HFFc6 (cell line): ENCODE measurements around the gene DDX39B. TPM values are rescaled to one million over a fixed set of nuclear protein-coding genes. Genes with fewer than 3 reads are reported as not detected.
A peak's percentile ranks its signal among the peaks of the same experiment; 100 is the strongest.

Experiments used
- DNase-seq: peaks from one replicate; pipeline ENCODE4 v3.0.0-alpha.2; 2018
- H3K27ac Mint-ChIP-seq: 2 replicates; pipeline ENCODE4 v1.8.0; 2020; ENCODE audit warnings: mild to moderate bottlenecking, mixed read lengths
- H3K27me3 Mint-ChIP-seq: 2 replicates; pipeline ENCODE4 v1.8.0; 2021; ENCODE audit warnings: mild to moderate bottlenecking, moderate library complexity, mixed read lengths; ENCODE audit not compliant: insufficient read depth
- H3K36me3 Mint-ChIP-seq: 2 replicates; pipeline ENCODE4 v1.8.0; 2021; ENCODE audit warnings: low read depth, mixed read lengths
- H3K4me1 Mint-ChIP-seq: 2 replicates; pipeline ENCODE4 v1.8.0; 2020; ENCODE audit warnings: low read depth, mixed read lengths
- H3K4me3 Mint-ChIP-seq: 2 replicates; pipeline ENCODE4 v1.8.0; 2020; ENCODE audit warnings: mild to moderate bottlenecking, moderate library complexity, mixed read lengths
- H3K9me3 Mint-ChIP-seq: 2 replicates; pipeline ENCODE4 v1.8.0; 2020; ENCODE audit warnings: mild to moderate bottlenecking, mixed read lengths
- CTCF ChIP-seq: fragments of 200-600 bp; sonication (generic); IDR thresholded peaks from 2 replicates; pipeline ENCODE4 v1.5.0; 2021; ENCODE audit warnings: antibody characterized with exemption, mild to moderate bottlenecking
- total RNA-seq, 6 experiments: library from RNA; stranded (reverse); fragmentation: NEBNext Ultra II Directional; extraction: Animal tissue kit (Norgen Biotek cat#: 25700); gene quantifications; 2 replicates in 1 of 6; 3 replicates in 5 of 6; pipeline ENCODE4 v1.2.3, GENCODE V29; 2021

Gene DDX39B
- total RNA-seq, 6 experiments from 2014 or later = 312 to 380 (median 358) TPM

DNA sequence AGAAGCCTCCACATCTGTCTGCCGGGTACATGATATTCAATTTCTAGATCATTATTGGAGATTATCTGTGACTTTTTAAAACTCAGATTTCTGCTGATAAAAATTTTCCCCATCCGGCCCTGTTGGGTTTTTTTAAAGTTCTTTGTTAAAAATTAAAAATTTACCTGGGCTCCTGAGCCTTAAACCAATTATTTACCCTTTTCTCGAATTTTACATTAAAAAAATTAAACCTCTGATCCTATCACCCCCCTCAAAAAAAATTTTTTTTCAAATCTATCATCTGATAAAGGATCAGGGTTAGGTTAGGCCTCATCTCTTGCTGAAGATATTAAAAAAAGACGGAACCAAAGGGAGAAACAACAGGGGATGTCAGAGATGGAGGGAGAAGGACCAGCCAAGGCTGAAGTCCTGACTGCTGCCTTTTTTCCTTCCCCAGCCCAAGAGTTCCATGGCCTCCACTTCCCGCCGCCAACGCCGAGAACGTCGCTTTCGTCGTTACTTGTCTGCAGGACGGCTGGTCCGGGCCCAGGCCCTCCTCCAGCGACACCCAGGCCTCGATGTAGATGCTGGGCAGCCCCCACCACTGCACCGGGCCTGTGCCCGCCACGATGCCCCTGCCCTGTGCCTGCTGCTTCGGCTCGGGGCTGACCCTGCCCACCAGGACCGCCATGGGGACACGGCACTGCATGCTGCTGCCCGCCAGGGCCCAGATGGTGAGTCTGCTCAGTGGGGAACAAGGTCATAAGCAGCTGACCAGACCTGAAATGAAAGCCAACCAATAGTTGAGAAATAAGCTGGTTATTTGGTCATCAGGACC, 6.1 kb upstream of the DDX39B start:
- Mint-ChIP-seq H3K36me3 (peaks cover 14% of the 10 kb centered on the region; the same call in 1 of the 2 replicates), H3K27ac (peak overlapping the region; percentile 91), H3K4me3 (peak overlapping the region; percentile 91), H3K9me3 (no peaks in the 10 kb centered on the region), H3K4me1 (peaks cover 49% of the 10 kb centered on the region), H3K27me3 (peaks cover 2% of the 10 kb centered on the region; the same call in 1 of the 2 replicates)
- no peak for TF ChIP-seq CTCF
- DNase-seq = no peak

GRCh38 chr6:31546958-31547726, 5.3 kb upstream of the DDX39B start, which contains the start of gene NFKBIL1:
Gene NFKBIL1 (plus strand): TSS chr6:31547608. CDS start chr6:31547695, 87 bp downstream.
- Mint-ChIP-seq H3K4me1 (peaks cover 50% of the 10 kb centered on the region), H3K36me3 (peaks cover 14% of the 10 kb centered on the region; the same call in 1 of the 2 replicates), H3K27ac (peak within 1 kb of the TSS; percentile 91), H3K9me3 (no peaks in the 10 kb centered on the region), H3K27me3 (peaks cover 2% of the 10 kb centered on the region; the same call in 1 of the 2 replicates), H3K4me3 (peak within 1 kb of the TSS; percentile 91)
- DNase-seq = peak; percentile 93
- TF ChIP-seq CTCF = peak; percentile 13

GRCh38 chr6:31546339-31546957, 4.6 kb upstream of the DDX39B start, which contains the start of gene ATP6V1G2:
Gene ATP6V1G2 (minus strand): TSS chr6:31546608. CDS start chr6:31546559, 49 bp downstream.
- Mint-ChIP-seq H3K4me3 (peak within 1 kb of the TSS; percentile 91), H3K27me3 (peaks cover under 1% of the 10 kb centered on the region; the same call in 1 of the 2 replicates), H3K27ac (peak within 1 kb of the TSS; percentile 91), H3K4me1 (peaks cover 50% of the 10 kb centered on the region), H3K36me3 (peaks cover 17% of the 10 kb centered on the region), H3K9me3 (no peaks in the 10 kb centered on the region)
- TF ChIP-seq CTCF = peak; percentile 93
- peak; percentile 92 for DNase-seq

- no peak overlapping the region; the same call in 1 of the 2 replicates for H3K27ac Mint-ChIP-seq
- H3K4me1 Mint-ChIP-seq = peaks cover 53% of the 10 kb centered on the region
- no peaks in the 10 kb centered on the region for H3K9me3 Mint-ChIP-seq
- peak overlapping the region; percentile 91; the same call in 1 of the 2 replicates for H3K4me3 Mint-ChIP-seq
- H3K27me3 Mint-ChIP-seq = no peaks in the 10 kb centered on the region; the same call in 1 of the 2 replicates
- TF ChIP-seq CTCF = no peak
- peaks cover 28% of the 10 kb centered on the region for H3K36me3 Mint-ChIP-seq
- DNase-seq = no peak
Observed at GRCh38 chr6:31545291-31545690, 3.5 kb upstream of the DDX39B start.

- H3K36me3 Mint-ChIP-seq = peaks cover 34% of the 10 kb centered on the region
- peaks cover 59% of the 10 kb centered on the region for H3K4me1 Mint-ChIP-seq
- H3K4me3 Mint-ChIP-seq = no peak overlapping the region; the same call in 1 of the 2 replicates
Observed at GRCh38 chr6:31544676-31545075, 2.9 kb upstream of the DDX39B start.

More at GRCh38 chr6:31544676-31545075, 2.9 kb upstream of the DDX39B start:
- H3K27me3 Mint-ChIP-seq = peaks cover 4% of the 10 kb centered on the region
- H3K27ac Mint-ChIP-seq = no peak overlapping the region
- DNase-seq = no peak
- no peak for TF ChIP-seq CTCF
- no peaks in the 10 kb centered on the region for H3K9me3 Mint-ChIP-seq
